Kidney (tissue), 14 donors: ENCODE results near the gene HSP90AA1. TPM values are rescaled to one million over a fixed set of nuclear protein-coding genes. Genes with fewer than 3 reads are reported as not detected.

Experiments used
- DNase-seq, 5 donors: peaks; one replicate each; pipeline ENCODE4 v3.0.0-alpha.2; 2013 to 2020
- FAIRE-seq: peaks from 2 replicates; lab custom pipeline; 2012; peaks lifted over from hg19 to GRCh38; lab: Jason Lieb, UNC
- H3K27ac ChIP-seq, 2 donors: one replicate each; pipeline ENCODE4 v1.7.0; 2013; ENCODE audit warnings: low read depth in 2 of 2, low read length in 2 of 2, inconsistent platforms in 1 of 2
- H3K27me3 ChIP-seq: one replicate; pipeline ENCODE4 v1.7.1; 2013; ENCODE audit warnings: low read length, inconsistent platforms; ENCODE audit not compliant: control insufficient read depth, insufficient read depth
- H3K36me3 ChIP-seq, 3 donors: one replicate each; pipeline versions ENCODE4 v1.7.0 to v1.7.1; 2013; ENCODE audit warnings: low read length in 3 of 3, control low read depth in 1 of 3, inconsistent platforms in 1 of 3; ENCODE audit not compliant: insufficient read depth in 3 of 3, control insufficient read depth in 2 of 3
- H3K4me1 ChIP-seq, 3 donors: one replicate each; pipeline versions ENCODE4 v1.7.0 to v1.7.1; 2013; ENCODE audit warnings: low read length in 3 of 3, inconsistent platforms in 1 of 3, low read depth in 1 of 3; ENCODE audit not compliant: control insufficient read depth in 2 of 3, insufficient read depth in 2 of 3
- H3K4me3 ChIP-seq, 3 donors: one replicate each; pipeline versions ENCODE4 v1.7.0 to v1.8.1; 2013; ENCODE audit warnings: low read length in 3 of 3, control low read depth in 1 of 3, inconsistent platforms in 1 of 3
- H3K9ac ChIP-seq, 3 donors: one replicate each; pipeline versions ENCODE4 v1.7.0 to v1.7.1; 2013; ENCODE audit warnings: low read length in 3 of 3, control low read depth in 1 of 3, inconsistent platforms in 1 of 3
- H3K9me3 ChIP-seq, 3 donors: one replicate each; pipeline versions ENCODE4 v1.7.0 to v1.7.1; 2013; ENCODE audit warnings: low read length in 3 of 3, control low read depth in 1 of 3, inconsistent platforms in 1 of 3; ENCODE audit not compliant: control insufficient read depth in 2 of 3, insufficient read depth in 1 of 3
- CTCF ChIP-seq: IDR thresholded peaks from 3 replicates; pipeline ENCODE4 v1.5.1; 2012; ENCODE audit warnings: mild to moderate bottlenecking, moderate library complexity, borderline replicate concordance; ENCODE audit not compliant: insufficient read depth; ENCODE audit errors: extremely low read depth
- intact Hi-C: fragments of 100-400 bp; cut with DNase I; formaldehyde crosslinking; loops from one replicate; pipeline ENCODE4 v1.11.1; 2022
- polyA plus RNA-seq: library from polyadenylated mRNA; stranded (reverse); fragments of 350-450 nt; fragmentation: Illumina TruSeq; extraction: RNeasy Lipid Tissue Mini Kit (QIAGEN cat#74804); gene quantifications from one replicate; pipeline ENCODE4 v1.2.3, GENCODE V29; 2014; ENCODE audit warnings: low read depth, low replicate concordance; ENCODE audit not compliant: insufficient read depth
- total RNA-seq: library from RNA; stranded (reverse); fragmentation: NEBNext Ultra II Directional; extraction: Animal tissue kit (Norgen Biotek cat#: 25700); gene quantifications from one replicate; pipeline ENCODE4 v1.2.1, GENCODE V29; 2021
- donor health status: control.
- donor health status: control.
- donor health status: control.
- donor health status: control.
- donor health status: control.
- donor health status: DM: yes; HTN: yes; CAD: no.
- donor health status: Normal renal cell carcinoma (clear cell type).

Gene HSP90AA1
- total and polyA plus RNA-seq, 2 donors from 2014 or later: 409 to 455 TPM

- Histone ChIP-seq H3K9ac (no peak overlapping the region), H3K27me3 (no peaks in the 10 kb centered on the region), H3K9me3 (no peaks in the 10 kb centered on the region), H3K27ac (no peak overlapping the region), H3K4me1 (no peaks in the 10 kb centered on the region), H3K36me3 (peaks cover 17 to 75% (median 70%) of the 10 kb centered on the region in 3 donors), H3K4me3 (no peak overlapping the region)
- FAIRE-seq (no peak), DNase-seq (no peak)
- TF ChIP-seq CTCF: no peak
- intact Hi-C loops: no loop called here
These were observed 46.7 kb downstream of the HSP90AA1 start for GRCh38 chr14:102040153-102040552.

GRCh38 chr14:102039157-102039556, 47.7 kb downstream of the HSP90AA1 start:
- peak in 1 of 5 donors; percentile 70 for DNase-seq

GRCh38 chr14:102037686-102038085, 49.2 kb downstream of the HSP90AA1 start:
- TF ChIP-seq CTCF: no peak
- Histone ChIP-seq H3K4me3 (no peak overlapping the region), H3K36me3 (peaks cover 19 to 78% (median 76%) of the 10 kb centered on the region in 3 donors), H3K4me1 (peaks cover 0 to 3% (median 0%) of the 10 kb centered on the region in 3 donors), H3K27ac (no peak overlapping the region), H3K9me3 (no peaks in the 10 kb centered on the region), H3K27me3 (no peaks in the 10 kb centered on the region), H3K9ac (no peak overlapping the region)
- FAIRE-seq: no peak
- DNase-seq: no peak
- intact Hi-C loops: no loop called here

More at GRCh38 chr14:102039157-102039556, 47.7 kb downstream of the HSP90AA1 start:
- FAIRE-seq: no peak
- Histone ChIP-seq H3K27ac (no peak overlapping the region), H3K36me3 (peaks cover 16 to 72% (median 70%) of the 10 kb centered on the region in 3 donors), H3K4me1 (no peaks in the 10 kb centered on the region), H3K4me3 (no peak overlapping the region), H3K9me3 (no peaks in the 10 kb centered on the region), H3K9ac (no peak overlapping the region), H3K27me3 (no peaks in the 10 kb centered on the region)
- TF ChIP-seq CTCF: no peak
- intact Hi-C loops: no loop called here

- Histone ChIP-seq H3K27me3 (no peaks in the 10 kb centered on the region), H3K9me3 (no peaks in the 10 kb centered on the region), H3K4me3 (no peak overlapping the region), H3K27ac (no peak overlapping the region), H3K9ac (no peak overlapping the region), H3K36me3 (peaks cover 17 to 71% (median 71%) of the 10 kb centered on the region in 3 donors), H3K4me1 (peaks cover 0 to 3% (median 0%) of the 10 kb centered on the region in 3 donors)
- intact Hi-C loops: no loop called here
- no peak for TF ChIP-seq CTCF
- no peak for DNase-seq
- FAIRE-seq: no peak
These were observed 50.9 kb downstream of the HSP90AA1 start for GRCh38 chr14:102035914-102036313.
